ENCODE measurements around the gene ZNF853. TPM values are rescaled to one million over a fixed set of nuclear protein-coding genes. Genes with fewer than 3 reads are reported as not detected.
A peak's percentile ranks its signal among the peaks of the same experiment; 100 is the strongest.

The ZNF853 gene
- total RNA-seq, 6 experiments from 2014 or later: 0.20 to 0.98 (median 0.37) TPM

- WGBS (ENCODE audit: insufficient coverage, low coverage, low lambda C conversion rate, missing lambda C conversion rate): no CpG with 5 or more reads among the region's 10 CpGs
- H3K27me3 ChIP-seq: no peaks in the 10 kb centered on the region
- intact Hi-C loops (cut with DNase I): no loop called here
- H3K36me3 ChIP-seq: peaks cover 0 to 34% (median 1%) of the 10 kb centered on the region in 4 donors
- H3K27ac ChIP-seq: no peak overlapping the region
- no peak overlapping the region for H3K4me3 ChIP-seq
- no peak for TF ChIP-seq CTCF (IDR thresholded peaks at IDR 0.05)
- no peak for TF ChIP-seq POLR2A (IDR thresholded peaks at IDR 0.05)
- DNase-seq (no peak), ATAC-seq (no peak)
- no peaks in the 10 kb centered on the region for H3K4me1 ChIP-seq
- H3K9me3 ChIP-seq: no peaks in the 10 kb centered on the region
Observed at GRCh38 chr7:6604458-6604857, 11.0 kb upstream of the ZNF853 start.

- DNase-seq: no peak
- no peak for TF ChIP-seq POLR2A (IDR thresholded peaks at IDR 0.05)
- TF ChIP-seq CTCF (IDR thresholded peaks at IDR 0.05): no peak
- no peaks in the 10 kb centered on the region for H3K27me3 ChIP-seq
- no peak overlapping the region for H3K4me3 ChIP-seq
- no peak overlapping the region for H3K27ac ChIP-seq
- 94% methylated on average over 11 of the region's 36 CpGs for WGBS (ENCODE audit: insufficient coverage, low coverage, low lambda C conversion rate, missing lambda C conversion rate)
- no peaks in the 10 kb centered on the region for H3K9me3 ChIP-seq
- peak in 1 of 4 donors; percentile 20 for ATAC-seq
- peaks cover 0 to 16% (median 1%) of the 10 kb centered on the region in 4 donors for H3K36me3 ChIP-seq
- intact Hi-C loops (cut with DNase I): no loop called here
- H3K4me1 ChIP-seq: no peaks in the 10 kb centered on the region
Observed at GRCh38 chr7:6606866-6607583, 8.4 kb upstream of the ZNF853 start.

- Histone ChIP-seq H3K27ac (no peak overlapping the region), H3K4me1 (no peaks in the 10 kb centered on the region), H3K36me3 (peaks cover 0 to 15% (median 1%) of the 10 kb centered on the region in 4 donors), H3K9me3 (no peaks in the 10 kb centered on the region), H3K27me3 (no peaks in the 10 kb centered on the region), H3K4me3 (no peak overlapping the region)
- no peak for DNase-seq
- intact Hi-C loops (cut with DNase I): no loop called here
- TF ChIP-seq POLR2A (IDR thresholded peaks at IDR 0.05) (no peak), CTCF (IDR thresholded peaks at IDR 0.05) (no peak)
- 88% methylated on average over 8 of the region's 38 CpGs for WGBS (ENCODE audit: insufficient coverage, low coverage, low lambda C conversion rate, missing lambda C conversion rate)
- peak in 1 of 4 donors; percentile 30 for ATAC-seq
Observed at GRCh38 chr7:6607651-6608051, 7.8 kb upstream of the ZNF853 start.

GRCh38 chr7:6608081-6608480 is 7.3 kb upstream of the ZNF853 start:
- TF ChIP-seq CTCF (IDR thresholded peaks at IDR 0.05): no peak
- no peak for TF ChIP-seq POLR2A (IDR thresholded peaks at IDR 0.05)

More at GRCh38 chr7:6608081-6608480, 7.3 kb upstream of the ZNF853 start:
- intact Hi-C loops (cut with DNase I): no loop called here
- Histone ChIP-seq H3K4me3 (no peak overlapping the region), H3K27me3 (no peaks in the 10 kb centered on the region), H3K9me3 (no peaks in the 10 kb centered on the region), H3K27ac (no peak overlapping the region), H3K36me3 (peaks cover 0 to 13% (median 1%) of the 10 kb centered on the region in 4 donors), H3K4me1 (no peaks in the 10 kb centered on the region)
- ATAC-seq (no peak), DNase-seq (no peak)
- 93% methylated on average over 3 of the region's 27 CpGs for WGBS (ENCODE audit: insufficient coverage, low coverage, low lambda C conversion rate, missing lambda C conversion rate)

All from right lobe of liver (tissue), 6 donors.